GM23338 (cell line): Measurements from ENCODE around the gene ARID1B. TPM values are rescaled to one million over a fixed set of nuclear protein-coding genes. Genes with fewer than 3 reads are reported as not detected.

Source experiments
- ATAC-seq: fragments of 200-7000 bp; cut with Tn5 transposase; 3 replicates; pipeline ENCODE4 v1.9.1; 2020
- DNase-seq: peaks from one replicate; pipeline ENCODE4 v3.0.0-alpha.2; 2015; ENCODE audit warnings: low spot score
- H2AFZ ChIP-seq: fragments of 200-600 bp; sonication (generic); 2 replicates; pipeline ENCODE4 v1.8.0; 2016; ENCODE audit warnings: antibody characterized with exemption, mild to moderate bottlenecking, moderate library complexity
- H3F3A ChIP-seq: fragments of 200-600 bp; sonication (generic); replicated peaks from 2 replicates; pipeline ENCODE4 v1.8.0; 2017; ENCODE audit warnings: antibody characterized with exemption, mixed run types, low read depth
- H3K27ac ChIP-seq: fragments of 200-600 bp; sonication (generic); 2 replicates; pipeline ENCODE4 v1.6.1; 2016; ENCODE audit warnings: low read depth
- H3K27me3 ChIP-seq: fragments of 200-600 bp; sonication (generic); 2 replicates; pipeline ENCODE4 v1.8.0; 2016; ENCODE audit warnings: mild to moderate bottlenecking, mixed run types, moderate library complexity; ENCODE audit not compliant: insufficient read depth
- H3K36me3 ChIP-seq: fragments of 200-600 bp; sonication (generic); 2 replicates; pipeline ENCODE4 v1.8.0; 2016; ENCODE audit warnings: mild to moderate bottlenecking; ENCODE audit not compliant: insufficient read depth
- H3K4me1 ChIP-seq: fragments of 200-600 bp; sonication (generic); 2 replicates; pipeline ENCODE4 v1.8.0; 2016; ENCODE audit warnings: mild to moderate bottlenecking, moderate library complexity; ENCODE audit not compliant: insufficient read depth
- H3K4me2 ChIP-seq: fragments of 200-600 bp; sonication (generic); 2 replicates; pipeline ENCODE4 v1.7.1; 2017; ENCODE audit warnings: mixed run types
- H3K4me3 ChIP-seq: fragments of 200-600 bp; sonication (generic); 2 replicates; pipeline ENCODE4 v1.6.1; 2016; ENCODE audit warnings: mixed run types
- H3K79me2 ChIP-seq: fragments of 200-600 bp; sonication (generic); replicated peaks from 2 replicates; pipeline ENCODE4 v1.8.0; 2017; ENCODE audit warnings: mild to moderate bottlenecking; ENCODE audit not compliant: insufficient read depth
- H3K9me2 ChIP-seq: fragments of 200-600 bp; sonication (generic); 2 replicates; pipeline ENCODE4 v1.8.0; 2017; ENCODE audit not compliant: insufficient read depth
- H4K20me1 ChIP-seq: fragments of 200-600 bp; sonication (generic); replicated peaks from 2 replicates; pipeline ENCODE4 v1.8.0; 2017; ENCODE audit warnings: mild to moderate bottlenecking; ENCODE audit not compliant: insufficient read depth
- H3K27ac Mint-ChIP-seq: 2 replicates; pipeline ENCODE4 v1.8.0; 2020; ENCODE audit warnings: inconsistent platforms, mild to moderate bottlenecking, moderate library complexity, mixed read lengths
- H3K27me3 Mint-ChIP-seq: 3 replicates; pipeline ENCODE4 v1.8.0; 2022; ENCODE audit warnings: low read depth, mild to moderate bottlenecking, moderate library complexity, mixed read lengths, inconsistent platforms; ENCODE audit not compliant: insufficient read depth, poor library complexity
- H3K36me3 Mint-ChIP-seq: 3 replicates; pipeline ENCODE4 v1.8.0; 2021; ENCODE audit warnings: low read depth, mild to moderate bottlenecking, inconsistent platforms, moderate library complexity, mixed read lengths
- H3K4me1 Mint-ChIP-seq: 3 replicates; pipeline ENCODE4 v1.8.0; 2020; ENCODE audit warnings: mild to moderate bottlenecking, inconsistent platforms, mixed read lengths
- H3K4me3 Mint-ChIP-seq: 3 replicates; pipeline ENCODE4 v1.8.0; 2021; ENCODE audit warnings: moderate library complexity, mild to moderate bottlenecking, inconsistent platforms, mixed read lengths
- H3K9me3 Mint-ChIP-seq: 3 replicates; pipeline ENCODE4 v1.8.0; 2020; ENCODE audit warnings: moderate library complexity, mild to moderate bottlenecking, inconsistent platforms, mixed read lengths
- ETS1 ChIP-seq: IDR thresholded peaks from 2 replicates; pipeline ENCODE4 v1.6.1; 2016; ENCODE audit warnings: antibody characterized with exemption
- EZH2 ChIP-seq: fragments of 200-600 bp; sonication (generic); IDR thresholded peaks from one replicate; pipeline ENCODE4 v1.8.0; 2017; ENCODE audit warnings: antibody characterized with exemption, mild to moderate bottlenecking, low read depth; ENCODE audit not compliant: unreplicated experiment
- POLR2AphosphoS5 ChIP-seq: IDR thresholded peaks from 2 replicates; pipeline ENCODE4 v1.6.1; 2016; ENCODE audit warnings: antibody characterized with exemption, low read depth
- REST ChIP-seq: IDR thresholded peaks from one replicate; pipeline ENCODE4 v1.6.1; 2018; ENCODE audit warnings: antibody characterized with exemption; ENCODE audit not compliant: unreplicated experiment
- ZNF114 ChIP-seq: fragments of 250-450 bp; sonication (Bioruptor Pico); IDR thresholded peaks from 2 replicates; pipeline ENCODE4 v1.5.0; 2020; ENCODE audit warnings: mild to moderate bottlenecking, moderate library complexity
- ZNF462 ChIP-seq: fragments of 250-450 bp; sonication (Bioruptor Pico); IDR thresholded peaks from 2 replicates; pipeline ENCODE4 v1.5.0; 2020; ENCODE audit warnings: mild to moderate bottlenecking, moderate library complexity
- polyA plus RNA-seq: library from polyadenylated mRNA; unstranded; fragments of >200 nt; fragmentation: Nextera tagmentation; extraction: Ambion mirVana; gene quantifications from 2 replicates; pipeline ENCODE4 v1.2.1, GENCODE V29; 2016
- total RNA-seq: library from RNA; depleted of rRNA; stranded (reverse); fragments of >200 nt; shearing (Covaris generic); gene quantifications from 2 replicates; pipeline ENCODE4 v1.2.3, GENCODE V29; 2014

ARID1B gene
- total and polyA plus RNA-seq, 2 experiments from 2014 or later: 59.3 to 72.2 TPM

GRCh38 chr6:157133856-157134255 lies 356.7 kb downstream of the ARID1B start (continued):
- no peak for TF ChIP-seq REST
- TF ChIP-seq POLR2AphosphoS5: no peak

- H3K9me3 Mint-ChIP-seq: no peaks in the 10 kb centered on the region
- no peaks in the 10 kb centered on the region for H3K79me2 ChIP-seq
- DNase-seq (no peak), ATAC-seq (no peak)
- no peaks in the 10 kb centered on the region; the same call in 1 of the 2 replicates for H4K20me1 ChIP-seq
- TF ChIP-seq ZNF114 (CRISPR knock-in tag) (no peak), EZH2 (no peak), ETS1 (no peak), ZNF462 (CRISPR knock-in tag) (no peak)
- peaks cover 8% of the 10 kb centered on the region; the same call in 2 of the 3 replicates for H3K36me3 Mint-ChIP-seq
- no peak overlapping the region for H3K27ac Mint-ChIP-seq
- H3K4me1 Mint-ChIP-seq: no peaks in the 10 kb centered on the region; the same call in 2 of the 3 replicates
- no peaks in the 10 kb centered on the region for H3K36me3 ChIP-seq
- H3K4me2 ChIP-seq: no peak overlapping the region
- H3K4me3 Mint-ChIP-seq: no peak overlapping the region
- H3F3A ChIP-seq: no peaks in the 10 kb centered on the region
- H3K4me3 ChIP-seq: no peak overlapping the region
- H3K27me3 Mint-ChIP-seq: peaks cover 5% of the 10 kb centered on the region
- no peaks in the 10 kb centered on the region for H3K4me1 ChIP-seq
- H3K27me3 ChIP-seq: no peaks in the 10 kb centered on the region
- no peak overlapping the region for H2AFZ ChIP-seq
- no peak overlapping the region for H3K27ac ChIP-seq
- no peaks in the 10 kb centered on the region for H3K9me2 ChIP-seq
These were observed 357.3 kb downstream of the ARID1B start for GRCh38 chr6:157134402-157135047.
